Sigmoid colon (tissue), 4 donors: ENCODE measurements around the gene IGFL1.

Source experiments
- EP300 ChIP-seq, 4 donors: sonication (generic); formaldehyde crosslinking; IDR thresholded peaks; one replicate each; pipeline ENCODE4 v1.6.1; 2017; ENCODE audit warnings: antibody characterized with exemption in 4 of 4
- POLR2AphosphoS5 ChIP-seq, 4 donors: sonication (generic); formaldehyde crosslinking; IDR thresholded peaks; one replicate each; pipeline ENCODE4 v1.6.1; 2017; ENCODE audit warnings: antibody characterized with exemption in 4 of 4
- TF ChIP-seq, protein P1 (sequence below), 4 experiments: fragments of 450-650 bp in 3 of 4; fragments of 200-600 bp in 1 of 4; IDR thresholded peaks; one replicate each; pipeline ENCODE4 v1.5.1; 2016 to 2019; ENCODE audit warnings: antibody characterized with exemption in 4 of 4, mild to moderate bottlenecking in 3 of 4, moderate library complexity in 2 of 4

DNA sequence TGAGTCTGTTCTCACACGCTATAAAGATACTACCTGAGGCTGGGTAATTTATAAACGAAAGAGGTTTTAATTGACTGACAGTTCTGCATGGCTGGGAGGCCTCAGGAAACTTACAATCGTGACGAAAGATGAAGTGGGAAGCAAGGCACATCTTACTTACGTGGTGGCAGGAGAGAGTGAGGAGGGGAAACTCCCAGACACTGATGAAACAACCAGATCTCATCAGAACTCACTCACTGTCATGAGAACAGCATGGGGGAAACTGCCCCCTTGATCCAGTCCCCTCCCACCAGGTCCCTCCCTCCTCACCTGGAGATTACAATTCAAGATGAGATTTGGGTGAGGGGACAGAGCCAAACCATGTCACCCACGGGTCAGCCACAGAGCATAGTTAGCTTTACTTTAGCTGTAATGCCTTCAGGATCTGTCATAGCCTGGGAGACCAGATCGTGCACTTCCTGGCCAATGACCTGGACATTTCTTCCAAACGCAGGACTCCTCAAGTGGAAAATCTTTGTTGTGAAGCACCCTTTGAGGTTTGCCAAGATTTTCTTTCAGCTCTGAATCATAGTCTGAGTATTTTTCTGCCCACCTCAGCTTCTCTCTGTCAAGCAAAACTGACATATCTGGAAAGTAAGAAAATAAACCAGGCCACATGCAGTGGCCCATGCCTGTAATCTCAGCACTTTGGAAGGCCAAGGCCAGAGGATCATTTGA lies 42.1 kb downstream of the IGFL1 start:
- TF ChIP-seq, protein P1, sequence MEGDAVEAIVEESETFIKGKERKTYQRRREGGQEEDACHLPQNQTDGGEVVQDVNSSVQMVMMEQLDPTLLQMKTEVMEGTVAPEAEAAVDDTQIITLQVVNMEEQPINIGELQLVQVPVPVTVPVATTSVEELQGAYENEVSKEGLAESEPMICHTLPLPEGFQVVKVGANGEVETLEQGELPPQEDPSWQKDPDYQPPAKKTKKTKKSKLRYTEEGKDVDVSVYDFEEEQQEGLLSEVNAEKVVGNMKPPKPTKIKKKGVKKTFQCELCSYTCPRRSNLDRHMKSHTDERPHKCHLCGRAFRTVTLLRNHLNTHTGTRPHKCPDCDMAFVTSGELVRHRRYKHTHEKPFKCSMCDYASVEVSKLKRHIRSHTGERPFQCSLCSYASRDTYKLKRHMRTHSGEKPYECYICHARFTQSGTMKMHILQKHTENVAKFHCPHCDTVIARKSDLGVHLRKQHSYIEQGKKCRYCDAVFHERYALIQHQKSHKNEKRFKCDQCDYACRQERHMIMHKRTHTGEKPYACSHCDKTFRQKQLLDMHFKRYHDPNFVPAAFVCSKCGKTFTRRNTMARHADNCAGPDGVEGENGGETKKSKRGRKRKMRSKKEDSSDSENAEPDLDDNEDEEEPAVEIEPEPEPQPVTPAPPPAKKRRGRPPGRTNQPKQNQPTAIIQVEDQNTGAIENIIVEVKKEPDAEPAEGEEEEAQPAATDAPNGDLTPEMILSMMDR (IDR thresholded peaks at IDR 0.05), result no peak
- TF ChIP-seq EP300 (IDR thresholded peaks at IDR 0.05) (no peak), POLR2AphosphoS5 (IDR thresholded peaks at IDR 0.05) (no peak)
